Cardiac septum (tissue), 1 donor: ENCODE data around the gene GSS. TPM values are rescaled to one million over a fixed set of nuclear protein-coding genes. Genes with fewer than 3 reads are reported as not detected.
A peak's percentile ranks its signal among the peaks of the same experiment; 100 is the strongest.
"Not testable (repeated sequence)": the region's sequence is repeated elsewhere in the genome, so short reads cannot be mapped to it uniquely, and the experiment has no call there.

ENCODE experiments used
- DNase-seq: peaks from one replicate; pipeline ENCODE4 v3.0.0-alpha.2; 2020; ENCODE audit warnings: low spot score
- intact Hi-C: fragments of 100-400 bp; cut with DNase I; formaldehyde crosslinking; loops from one replicate; pipeline ENCODE4 v1.14.0; 2022
- total RNA-seq: library from RNA; stranded (reverse); fragmentation: NEBNext Ultra II Directional; extraction: Animal tissue kit (Norgen Biotek cat#: 25700); gene quantifications from one replicate; pipeline ENCODE4 v1.2.1, GENCODE V29; 2021
- donor health status: DM: no; HTN: no; CAD: no.

Gene GSS
- total RNA-seq, 1 donor from 2014 or later = 27.5 TPM

DNA sequence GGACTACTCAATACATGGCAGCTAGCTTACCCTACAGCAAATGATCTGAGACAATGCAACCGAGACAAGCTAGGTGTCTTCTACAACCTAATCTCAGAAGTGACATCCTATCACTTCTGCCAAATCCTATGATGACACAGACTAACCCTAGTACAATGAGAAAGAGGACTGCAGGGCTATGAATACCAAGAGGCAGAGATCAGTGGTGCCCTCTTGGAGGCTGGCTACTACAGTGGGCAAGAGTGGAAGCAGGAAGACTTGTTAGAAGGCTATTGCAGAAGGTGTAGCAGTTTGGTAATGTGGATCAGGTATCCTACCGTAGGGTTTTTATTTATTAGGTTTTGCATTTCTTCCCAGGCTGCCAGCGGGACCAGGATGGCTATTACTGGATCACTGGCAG lies 30.3 kb downstream of the GSS start:
- intact Hi-C loops = no loop called here
- no peak for DNase-seq

DNA sequence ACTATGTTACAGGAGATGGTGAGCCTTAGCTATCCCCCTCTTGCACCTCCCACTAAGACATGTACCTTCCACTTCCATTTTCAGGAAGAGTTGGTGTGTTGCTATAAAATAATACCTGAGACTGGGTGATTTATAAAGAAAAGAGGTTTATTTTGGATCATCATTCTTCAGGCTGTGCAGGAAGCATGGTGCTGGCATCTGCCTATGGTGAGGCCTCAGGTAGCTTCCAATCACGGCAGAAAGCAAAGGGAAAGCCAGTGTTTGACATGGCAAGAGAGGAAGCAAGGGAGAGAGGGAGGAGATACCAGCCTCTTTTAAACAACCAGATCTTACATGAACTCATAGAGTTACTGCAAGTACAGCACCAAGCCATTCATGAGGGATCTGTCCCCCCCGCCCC lies 32.2 kb downstream of the GSS start:
- no peak for DNase-seq
- intact Hi-C loops = no loop called here

- intact Hi-C loops = no loop called here
- no peak for DNase-seq
Measured at GRCh38 chr20:34922654-34923381, 32.8 kb downstream of the GSS start.

GRCh38 chr20:34921436-34921835 lies 34.2 kb downstream of the GSS start:
- intact Hi-C loops = no loop called here
- no peak for DNase-seq

DNA sequence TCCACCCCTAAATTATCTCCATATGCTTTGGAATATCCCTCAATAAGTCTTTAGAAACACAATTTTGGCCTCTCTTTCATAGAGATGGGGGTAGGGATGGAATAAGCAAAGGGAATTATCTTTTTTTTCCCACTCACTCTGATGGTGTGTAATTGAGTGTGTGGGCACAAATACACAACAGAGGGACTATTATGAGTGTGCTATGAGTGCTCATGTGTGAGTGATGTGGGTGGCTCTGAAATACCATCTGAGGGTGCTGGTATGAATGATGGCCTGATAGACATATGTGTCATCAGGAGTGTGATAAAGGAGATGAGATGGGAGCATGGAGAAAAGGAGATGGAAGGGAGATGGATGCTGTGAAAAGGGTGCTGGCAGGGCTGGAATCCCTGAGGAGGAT lies 35.6 kb downstream of the GSS start:
- intact Hi-C loops = no loop called here

GRCh38 chr20:34916774-34917354 lies 38.7 kb downstream of the GSS start:
- no peak for DNase-seq
- intact Hi-C loops = no loop called here

More for the DNA sequence above, 35.6 kb downstream of the GSS start:
- DNase-seq = no peak

DNA sequence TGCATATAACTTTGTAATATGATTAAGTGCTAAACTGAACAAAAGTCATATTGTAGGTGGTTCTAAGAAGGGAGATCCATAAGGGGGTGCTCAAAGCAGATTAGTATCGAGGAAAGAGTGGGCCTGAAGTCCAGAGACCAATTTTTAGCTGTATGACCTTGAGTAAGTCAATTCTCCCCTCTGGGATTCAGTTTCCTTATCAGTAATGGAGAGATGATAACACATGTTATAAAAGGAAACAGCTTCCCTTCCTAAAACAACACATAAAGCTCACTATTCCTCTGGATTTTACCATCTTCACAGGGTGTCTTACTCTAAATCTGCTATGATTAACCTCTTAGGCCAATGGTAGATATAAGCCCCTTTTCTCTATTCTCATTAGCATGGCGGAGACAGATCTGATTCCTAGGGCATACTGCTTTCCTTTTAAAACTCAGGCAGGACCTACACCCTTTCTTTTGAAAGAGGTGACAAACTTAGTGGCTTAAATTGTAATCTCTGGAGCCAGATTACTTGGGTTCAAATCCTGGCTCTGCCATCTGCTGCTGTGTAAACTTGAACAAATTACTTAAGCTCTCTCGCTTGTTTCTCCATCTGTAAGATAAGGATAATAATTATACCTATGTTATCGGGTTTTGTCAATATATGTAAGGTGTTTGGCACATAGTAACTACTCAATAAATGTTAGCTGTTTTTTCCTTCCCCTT lies 39.7 kb downstream of the GSS start:
- intact Hi-C loops = no loop called here
- no peak for DNase-seq

- intact Hi-C loops = no loop called here
Measured at GRCh38 chr20:34915131-34915530, 40.5 kb downstream of the GSS start.

DNA sequence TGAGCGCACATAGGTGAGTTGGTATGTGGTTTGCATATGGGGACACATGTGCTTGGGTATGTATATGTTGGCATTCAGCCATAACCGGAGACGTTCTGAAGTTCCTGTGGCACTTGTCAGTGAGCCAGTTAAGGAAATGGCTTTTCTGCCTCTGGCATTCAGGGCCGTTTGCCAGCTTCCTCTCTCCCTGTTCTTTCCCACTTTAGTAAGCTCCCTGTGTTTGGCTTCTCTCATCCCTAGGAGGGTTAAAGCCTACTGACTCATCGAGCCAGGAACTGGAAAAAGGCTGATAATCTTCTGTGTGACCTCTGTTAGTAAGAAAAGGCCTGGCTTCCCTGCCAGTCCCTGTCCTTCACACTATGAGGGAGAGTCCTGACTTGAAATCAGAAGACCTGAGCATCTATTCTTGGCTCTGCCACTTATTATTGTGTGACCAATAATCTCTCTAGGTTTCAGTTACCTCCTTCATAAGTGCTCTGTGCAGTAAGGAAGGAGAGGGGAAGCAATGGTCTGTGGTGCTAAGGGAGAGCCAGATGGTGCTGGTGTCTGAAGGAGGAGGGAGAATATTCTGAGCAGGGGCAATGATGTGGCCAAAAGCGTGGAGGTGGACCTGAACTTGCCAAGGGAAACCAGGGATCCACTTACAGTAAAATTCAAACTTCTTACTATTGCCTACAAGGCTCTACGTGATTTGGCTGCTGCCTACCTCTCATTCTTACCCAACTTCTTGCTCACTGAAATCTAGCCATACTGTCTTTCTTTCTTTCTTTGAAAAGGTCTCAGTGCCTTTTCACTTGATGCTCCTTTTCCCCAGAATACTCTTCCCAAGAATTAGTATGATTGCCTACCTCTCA lies 47.8 kb downstream of the GSS start:
- intact Hi-C loops = no loop called here
- DNase-seq = peak; percentile 80

More at GRCh38 chr20:34915131-34915530, 40.5 kb downstream of the GSS start:
- DNase-seq = no peak

DNA sequence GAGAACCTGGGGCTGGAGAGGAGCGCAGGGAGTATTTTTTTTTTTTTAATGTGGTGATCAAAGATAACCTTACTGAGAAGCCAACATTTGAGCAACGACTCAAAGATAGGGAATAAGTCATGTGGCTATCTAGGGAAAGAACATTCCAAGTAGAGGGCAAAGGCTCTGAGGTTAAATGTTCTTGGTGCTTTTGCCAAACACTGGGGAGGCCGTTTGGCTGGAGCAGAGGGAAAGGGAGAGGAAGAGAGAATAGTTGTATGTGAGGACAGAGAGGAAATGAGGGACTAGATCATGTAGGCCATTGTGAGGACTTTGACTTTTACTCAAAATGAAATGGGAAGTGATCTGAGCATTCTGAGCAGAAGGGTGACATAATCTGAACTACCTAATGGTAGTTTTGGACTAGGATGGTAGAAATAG lies 51.4 kb downstream of the GSS start:
- DNase-seq = no peak
- intact Hi-C loops = no loop called here

DNA sequence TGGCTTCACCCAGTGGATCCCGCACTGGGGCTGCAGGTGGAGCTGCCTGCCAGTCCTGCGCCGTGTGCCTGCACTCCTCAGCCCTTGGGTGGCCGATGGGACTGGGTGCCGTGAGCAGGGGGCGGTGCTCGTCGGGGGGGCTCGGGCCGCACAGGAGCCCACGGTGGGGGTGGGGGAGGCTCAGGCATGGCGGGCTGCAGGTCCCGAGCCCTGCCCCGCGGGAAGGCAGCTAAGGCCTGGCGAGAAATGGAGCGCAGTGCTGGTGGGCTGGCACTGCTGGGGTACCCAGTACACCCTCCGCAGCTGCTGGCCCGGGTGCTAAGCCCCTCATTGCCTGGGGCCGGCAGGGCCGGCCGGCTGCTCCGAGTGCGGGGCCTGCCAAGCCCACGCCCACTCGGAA lies 56.9 kb downstream of the GSS start:
- intact Hi-C loops = not testable (repeated sequence)

GRCh38 chr20:34898129-34898528 lies 57.5 kb downstream of the GSS start:
- intact Hi-C loops, DNase-seq: not testable (repeated sequence)

More for the DNA sequence above, 56.9 kb downstream of the GSS start:
- not testable (repeated sequence) for DNase-seq

GRCh38 chr20:34896086-34896621 lies 59.5 kb downstream of the GSS start:
- intact Hi-C loops = no loop called here
- no peak for DNase-seq

- DNase-seq = no peak
- intact Hi-C loops = no loop called here
Measured at GRCh38 chr20:34895465-34895864, 60.1 kb downstream of the GSS start.

DNA sequence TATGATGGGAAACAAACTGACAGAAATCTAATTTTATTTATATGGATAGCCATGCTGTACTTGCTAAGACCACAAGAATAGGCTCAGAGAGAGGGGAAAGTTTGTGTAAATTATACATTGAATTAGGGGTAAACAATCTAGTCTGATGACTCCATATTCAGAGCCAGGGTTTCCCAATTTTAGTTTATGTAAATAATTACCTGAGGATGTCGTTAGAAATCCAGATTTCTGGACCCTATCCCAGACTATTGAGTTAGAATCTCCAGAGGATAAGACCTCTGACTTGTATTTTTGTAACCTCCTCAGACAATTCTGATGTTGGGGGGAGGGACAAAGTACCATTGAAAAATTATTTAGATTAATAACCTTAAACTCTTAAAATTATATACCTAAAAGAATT lies 60.9 kb downstream of the GSS start:
- DNase-seq = no peak
- intact Hi-C loops = no loop called here

- no peak for DNase-seq
- intact Hi-C loops = no loop called here
Measured at GRCh38 chr20:34892671-34893070, 62.9 kb downstream of the GSS start.

DNA sequence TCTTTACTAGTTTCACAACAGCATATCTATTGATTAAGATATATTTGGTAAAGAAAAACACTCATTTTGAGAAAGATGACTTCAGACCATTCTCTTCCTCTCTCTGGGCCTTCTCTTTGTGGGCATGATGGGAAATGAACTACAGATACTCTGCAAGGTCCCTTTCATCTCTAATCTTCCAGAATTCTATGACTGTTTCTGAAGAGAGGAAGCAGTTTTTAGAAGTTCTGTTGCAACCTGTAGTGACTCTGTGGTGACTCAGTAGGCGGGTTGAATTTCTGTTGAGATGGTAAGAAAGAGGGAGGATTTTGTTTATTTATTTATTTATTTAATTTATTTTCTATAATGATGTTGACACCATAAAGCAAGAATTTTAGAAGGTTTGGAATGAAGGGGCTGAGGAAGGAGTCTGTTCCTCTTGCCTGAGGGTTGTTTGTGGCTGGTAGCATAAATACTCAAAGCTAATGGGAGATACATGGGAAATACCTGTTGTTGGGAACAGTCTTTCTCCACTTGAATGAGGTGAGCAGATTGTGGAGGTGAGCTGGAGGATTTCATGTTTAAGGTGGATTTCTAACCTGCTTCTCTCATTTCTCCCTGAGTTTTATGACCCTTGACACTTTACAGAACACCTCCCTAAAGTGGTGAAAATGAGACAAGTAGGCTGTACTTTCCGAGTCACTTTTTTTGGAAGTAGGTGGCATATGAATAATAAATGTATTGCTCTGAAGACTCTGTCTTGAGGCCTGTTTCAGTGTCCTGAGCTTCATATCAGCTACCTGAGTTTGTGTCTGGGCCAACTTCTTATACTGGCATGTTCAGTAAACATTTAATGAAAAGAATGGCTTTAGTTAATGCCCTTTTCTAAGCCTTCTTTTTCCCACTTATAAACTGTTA lies 64.2 kb downstream of the GSS start:
- intact Hi-C loops = no loop called here
- DNase-seq = no peak

GRCh38 chr20:34888468-34888867 lies 67.1 kb downstream of the GSS start:
- intact Hi-C loops = no loop called here
- DNase-seq = no peak

DNA sequence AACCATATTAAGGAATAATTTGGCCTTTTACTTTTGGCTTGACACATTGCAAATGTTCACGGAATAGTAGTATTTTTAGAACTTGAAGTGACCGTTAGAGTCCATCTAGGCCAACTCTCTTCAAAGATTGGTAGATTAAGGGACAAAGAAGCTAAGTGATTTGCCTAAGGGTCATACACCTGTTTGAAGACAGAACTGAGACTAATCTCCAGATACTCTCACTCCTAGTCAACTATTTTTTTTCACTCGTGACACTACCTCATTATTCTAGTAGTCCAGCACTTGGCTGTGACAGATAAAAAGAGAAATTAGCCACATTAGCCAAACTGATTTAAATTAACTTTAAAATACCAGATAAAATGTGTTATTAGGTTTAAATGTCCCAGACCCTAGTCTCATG lies 68.6 kb downstream of the GSS start:
- intact Hi-C loops = no loop called here
- no peak for DNase-seq
